Tibial nerve (tissue), 4 donors: ENCODE measurements around the gene TMEM63B.

Experiments
- EP300 ChIP-seq, 2 donors: sonication (generic); formaldehyde crosslinking; IDR thresholded peaks; one replicate each; pipeline ENCODE4 v1.6.1; 2017; ENCODE audit warnings: antibody characterized with exemption in 2 of 2, mild to moderate bottlenecking in 1 of 2
- POLR2A ChIP-seq, 2 donors: fragments of 450-650 bp; IDR thresholded peaks; one replicate each; pipeline ENCODE4 v1.6.1; 2017; ENCODE audit warnings: antibody characterized with exemption in 2 of 2, mild to moderate bottlenecking in 2 of 2, moderate library complexity in 2 of 2
- TF ChIP-seq, protein P1 (sequence below), 5 experiments: fragments of 200-600 bp in 3 of 5; fragments of 450-650 bp in 2 of 5; sonication (generic) in 3 of 5; IDR thresholded peaks; one replicate each; pipeline ENCODE4 v1.5.1; 2016 to 2019; ENCODE audit warnings: antibody characterized with exemption in 5 of 5, mild to moderate bottlenecking in 3 of 5, moderate library complexity in 2 of 5

DNA sequence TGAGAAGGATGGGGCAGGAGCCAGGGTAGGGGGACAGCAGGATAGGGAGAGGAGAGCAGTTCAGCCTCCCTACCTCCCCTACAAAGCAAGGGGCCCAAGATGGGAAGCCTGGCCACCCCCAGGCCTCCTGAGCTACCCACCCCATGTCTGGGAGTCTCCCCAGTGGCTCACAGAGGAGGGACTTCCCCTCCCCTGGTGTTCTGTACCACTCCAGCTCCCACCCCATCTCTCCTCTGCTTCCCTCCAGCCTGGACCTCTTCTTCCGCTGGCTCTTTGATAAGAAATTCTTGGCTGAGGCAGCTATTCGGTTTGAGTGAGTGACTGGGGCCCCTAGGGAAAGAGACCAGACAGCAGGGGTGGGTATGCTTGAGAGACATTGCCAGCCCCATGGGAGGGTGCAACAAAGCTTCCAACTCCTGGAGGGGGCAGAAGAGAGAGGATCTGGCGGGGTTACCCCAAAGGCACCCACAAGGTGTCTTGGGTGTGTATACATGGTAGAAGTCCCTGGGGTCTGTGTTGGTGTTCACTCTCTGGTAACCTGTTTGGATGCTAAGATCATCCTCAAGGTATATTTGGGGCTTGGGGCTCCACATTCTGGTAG is 23.1 kb downstream of the TMEM63B start:
- TF ChIP-seq, protein P1, sequence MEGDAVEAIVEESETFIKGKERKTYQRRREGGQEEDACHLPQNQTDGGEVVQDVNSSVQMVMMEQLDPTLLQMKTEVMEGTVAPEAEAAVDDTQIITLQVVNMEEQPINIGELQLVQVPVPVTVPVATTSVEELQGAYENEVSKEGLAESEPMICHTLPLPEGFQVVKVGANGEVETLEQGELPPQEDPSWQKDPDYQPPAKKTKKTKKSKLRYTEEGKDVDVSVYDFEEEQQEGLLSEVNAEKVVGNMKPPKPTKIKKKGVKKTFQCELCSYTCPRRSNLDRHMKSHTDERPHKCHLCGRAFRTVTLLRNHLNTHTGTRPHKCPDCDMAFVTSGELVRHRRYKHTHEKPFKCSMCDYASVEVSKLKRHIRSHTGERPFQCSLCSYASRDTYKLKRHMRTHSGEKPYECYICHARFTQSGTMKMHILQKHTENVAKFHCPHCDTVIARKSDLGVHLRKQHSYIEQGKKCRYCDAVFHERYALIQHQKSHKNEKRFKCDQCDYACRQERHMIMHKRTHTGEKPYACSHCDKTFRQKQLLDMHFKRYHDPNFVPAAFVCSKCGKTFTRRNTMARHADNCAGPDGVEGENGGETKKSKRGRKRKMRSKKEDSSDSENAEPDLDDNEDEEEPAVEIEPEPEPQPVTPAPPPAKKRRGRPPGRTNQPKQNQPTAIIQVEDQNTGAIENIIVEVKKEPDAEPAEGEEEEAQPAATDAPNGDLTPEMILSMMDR (IDR thresholded peaks at IDR 0.05), result no peak
- TF ChIP-seq POLR2A (IDR thresholded peaks at IDR 0.05) (no peak), EP300 (IDR thresholded peaks at IDR 0.05) (no peak)
